H9 (cell line): Measurements from ENCODE around the gene AP5M1. TPM values are rescaled to one million over a fixed set of nuclear protein-coding genes. Genes with fewer than 3 reads are reported as not detected.

Experiments used
- DNase-seq: peaks from one replicate; pipeline ENCODE4 v3.0.0-alpha.2; 2017
- H2AFZ ChIP-seq: one replicate; pipeline ENCODE4 v1.6.1; 2013; ENCODE audit warnings: mild to moderate bottlenecking, low read length, control low read depth, moderate library complexity
- H2AK5ac ChIP-seq: 2 replicates; pipeline ENCODE4 v1.6.1; 2013; ENCODE audit warnings: low read length, control low read depth, mixed read lengths; ENCODE audit not compliant: insufficient read length
- H2BK120ac ChIP-seq: one replicate; pipeline ENCODE4 v1.6.1; 2013; ENCODE audit warnings: low read depth, mild to moderate bottlenecking, low read length, control low read depth, inconsistent platforms; ENCODE audit not compliant: poor library complexity, severe bottlenecking
- H2BK12ac ChIP-seq: 2 replicates; pipeline ENCODE4 v1.6.1; 2013; ENCODE audit warnings: low read length, control low read depth, mixed read lengths, low read depth; ENCODE audit not compliant: insufficient read length
- H2BK15ac ChIP-seq: 2 replicates; pipeline ENCODE4 v1.6.1; 2013; ENCODE audit warnings: low read depth, low read length, control low read depth
- H2BK20ac ChIP-seq: one replicate; pipeline ENCODE4 v1.6.1; 2013; ENCODE audit warnings: low read depth, mild to moderate bottlenecking, low read length, control low read depth, inconsistent platforms; ENCODE audit not compliant: poor library complexity, severe bottlenecking
- H2BK5ac ChIP-seq: 2 replicates; pipeline ENCODE4 v1.6.1; 2013; ENCODE audit warnings: low read length, control low read depth, mixed read lengths; ENCODE audit not compliant: insufficient read length
- H3K14ac ChIP-seq: 2 replicates; pipeline ENCODE4 v1.6.1; 2013; ENCODE audit warnings: low read length, control low read depth; ENCODE audit not compliant: insufficient read depth
- H3K18ac ChIP-seq: 2 replicates; pipeline ENCODE4 v1.6.1; 2013; ENCODE audit warnings: low read depth, mild to moderate bottlenecking, mixed read lengths, low read length, control low read depth; ENCODE audit not compliant: insufficient read length
- H3K23ac ChIP-seq: 2 replicates; pipeline ENCODE4 v1.6.1; 2013; ENCODE audit warnings: low read length, control low read depth, mixed read lengths, low read depth; ENCODE audit not compliant: insufficient read length
- H3K23me2 ChIP-seq: 2 replicates; pipeline ENCODE4 v1.6.1; 2013; ENCODE audit warnings: low read depth, mild to moderate bottlenecking, mixed read lengths, low read length, control low read depth; ENCODE audit not compliant: insufficient read length, poor library complexity, severe bottlenecking
- H3K27ac ChIP-seq: 2 replicates; pipeline ENCODE4 v1.5.1; 2013; ENCODE audit warnings: low read length, control low read depth, mixed read lengths, low read depth; ENCODE audit not compliant: insufficient read length
- H3K27me3 ChIP-seq: 2 replicates; pipeline ENCODE4 v1.6.1; 2013; ENCODE audit warnings: low read length, control low read depth, inconsistent platforms; ENCODE audit not compliant: insufficient read depth
- H3K4ac ChIP-seq: 2 replicates; pipeline ENCODE4 v1.6.1; 2013; ENCODE audit warnings: low read depth, mild to moderate bottlenecking, control low read depth, inconsistent platforms, low read length, moderate library complexity
- H3K4me1 ChIP-seq: 2 replicates; pipeline ENCODE4 v1.6.1; 2013; ENCODE audit warnings: low read length, control low read depth, inconsistent platforms; ENCODE audit not compliant: insufficient read depth
- H3K4me2 ChIP-seq: 2 replicates; pipeline ENCODE4 v1.6.1; 2013; ENCODE audit warnings: low read length, control low read depth, mixed read lengths; ENCODE audit not compliant: insufficient read length, insufficient read depth
- H3K56ac ChIP-seq: 2 replicates; pipeline ENCODE4 v1.6.1; 2013; ENCODE audit warnings: low read depth, mild to moderate bottlenecking, mixed read lengths, low read length, control low read depth; ENCODE audit not compliant: insufficient read length
- H3K79me1 ChIP-seq: 2 replicates; pipeline ENCODE4 v1.6.1; 2013; ENCODE audit warnings: low read depth, mild to moderate bottlenecking, moderate library complexity, low read length, control low read depth, inconsistent platforms; ENCODE audit not compliant: insufficient read depth, poor library complexity, severe bottlenecking
- H3K79me2 ChIP-seq: 2 replicates; pipeline ENCODE4 v1.6.1; 2013; ENCODE audit warnings: low read length, control low read depth, inconsistent platforms; ENCODE audit not compliant: insufficient read depth
- H3K9ac ChIP-seq: 2 replicates; pipeline ENCODE4 v1.6.1; 2013; ENCODE audit warnings: low read length, control low read depth, mixed read lengths; ENCODE audit not compliant: insufficient read length; ENCODE audit errors: extremely low read depth
- H3K9me3 ChIP-seq: one replicate; pipeline ENCODE4 v1.6.1; 2013; ENCODE audit warnings: low read depth, low read length, inconsistent platforms; ENCODE audit not compliant: control insufficient read depth
- H3T11ph ChIP-seq: one replicate; pipeline ENCODE4 v1.6.1; 2013; ENCODE audit warnings: mild to moderate bottlenecking, low read length, control low read depth, inconsistent platforms
- H4K20me1 ChIP-seq: one replicate; pipeline ENCODE4 v1.6.1; 2013; ENCODE audit not compliant: control insufficient read depth, insufficient read length, insufficient read depth
- H4K5ac ChIP-seq: 2 replicates; pipeline ENCODE4 v1.6.1; 2013; ENCODE audit warnings: low read depth, mild to moderate bottlenecking, mixed read lengths, low read length, control low read depth; ENCODE audit not compliant: insufficient read length
- H4K8ac ChIP-seq: replicated peaks from 2 replicates; pipeline ENCODE4 v1.6.1; 2013; ENCODE audit warnings: low read length, control low read depth, mixed read lengths, low read depth; ENCODE audit not compliant: insufficient read length
- H4K91ac ChIP-seq: 2 replicates; pipeline ENCODE4 v1.6.1; 2013; ENCODE audit warnings: low read depth, mild to moderate bottlenecking, moderate library complexity, mixed read lengths, low read length, control low read depth; ENCODE audit not compliant: insufficient read length
- H3K27ac Mint-ChIP-seq, 3 experiments: 2 replicates in 2 of 3; 3 replicates in 1 of 3; pipeline ENCODE4 v1.8.0; 2020 to 2021; ENCODE audit warnings: mixed read lengths in 3 of 3, mild to moderate bottlenecking in 1 of 3, moderate library complexity in 1 of 3
- H3K27me3 Mint-ChIP-seq: 2 replicates; pipeline ENCODE4 v1.8.0; 2021; ENCODE audit warnings: low read depth, mild to moderate bottlenecking, moderate library complexity, mixed read lengths
- H3K36me3 Mint-ChIP-seq, 3 experiments: 2 replicates in 2 of 3; 3 replicates in 1 of 3; pipeline ENCODE4 v1.8.0; 2020 to 2021; ENCODE audit warnings: low read depth in 3 of 3, mixed read lengths in 3 of 3; ENCODE audit not compliant: insufficient read depth in 1 of 3
- H3K4me1 Mint-ChIP-seq, 2 experiments: 2 replicates each; pipeline ENCODE4 v1.8.0; 2020; ENCODE audit warnings: mixed read lengths in 2 of 2
- H3K4me3 Mint-ChIP-seq, 2 experiments: 2 replicates in 1 of 2; 3 replicates in 1 of 2; pipeline ENCODE4 v1.8.0; 2020 to 2021; ENCODE audit warnings: mild to moderate bottlenecking in 2 of 2, mixed read lengths in 2 of 2, moderate library complexity in 1 of 2
- H3K9me3 Mint-ChIP-seq, 2 experiments: 2 replicates in 1 of 2; 3 replicates in 1 of 2; pipeline ENCODE4 v1.8.0; 2020; ENCODE audit warnings: mild to moderate bottlenecking in 2 of 2, mixed read lengths in 2 of 2, moderate library complexity in 1 of 2
- WGBS: extraction: QIAGEN DNeasy Blood & Tissue Kit; methylation state at CpG from one replicate; pipeline ENCODE4 v1.1.7; 2013; ENCODE audit warnings: missing lambda C conversion rate, low lambda C conversion rate, mixed read lengths; ENCODE audit not compliant: insufficient read length; ENCODE audit errors: extremely low coverage; 5-methylcytosine and 5-hydroxymethylcytosine counted together
- total RNA-seq: library from RNA; stranded (reverse); gene quantifications from 2 replicates; pipeline ENCODE4 v1.2.1, GENCODE V29; 2021
- TF ChIP-seq, protein P1 (sequence below): fragments of 200-600 bp; sonication (generic); conservative IDR thresholded peaks from 3 replicates; pipeline ENCODE4 v1.8.0; 2021; ENCODE audit warnings: antibody characterized with exemption, mild to moderate bottlenecking

AP5M1 gene
- total RNA-seq, 1 experiment from 2014 or later, result 42.6 TPM

DNA sequence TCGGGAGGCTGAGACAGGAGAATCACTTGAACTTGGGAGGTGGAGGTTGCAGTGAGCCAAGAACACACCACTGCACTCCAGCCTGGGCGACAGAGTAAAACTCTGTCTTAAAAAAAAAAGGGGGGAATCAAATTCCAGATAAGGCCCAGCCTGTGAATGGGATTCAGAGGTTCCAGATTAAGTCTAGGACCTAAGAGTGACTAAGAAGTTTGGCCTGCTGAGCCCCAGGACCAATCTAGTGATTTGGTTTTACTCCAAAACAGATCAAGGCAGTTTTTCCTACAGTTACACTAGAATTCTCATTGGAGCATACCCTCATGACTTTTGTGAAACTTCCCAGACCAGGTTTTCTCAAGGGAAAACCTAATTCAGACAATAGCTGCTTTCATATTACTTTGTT, 22.8 kb upstream of the AP5M1 start:
- Histone ChIP-seq H4K91ac (no peak overlapping the region), H3K79me1 (no peaks in the 10 kb centered on the region), H3K23me2 (no peaks in the 10 kb centered on the region), H3K56ac (no peak overlapping the region), H2AK5ac (no peak overlapping the region), H4K20me1 (no peaks in the 10 kb centered on the region), H2BK20ac (no peak overlapping the region), H3K9me3 (no peaks in the 10 kb centered on the region), H3K4me2 (no peak overlapping the region), H2AFZ (no peak overlapping the region), H4K8ac (no peak overlapping the region), H2BK120ac (no peak overlapping the region), H3K23ac (no peak overlapping the region), H3K4me1 (no peaks in the 10 kb centered on the region), H4K5ac (no peak overlapping the region), H3K18ac (no peak overlapping the region), H3K27me3 (no peaks in the 10 kb centered on the region), H2BK15ac (no peak overlapping the region), H3K9ac (no peak overlapping the region), H3K27ac (no peak overlapping the region), H3K79me2 (peaks cover 4% of the 10 kb centered on the region; the same call in 1 of the 2 replicates), H3T11ph (no peak overlapping the region), H3K14ac (no peak overlapping the region), H2BK5ac (no peak overlapping the region), H3K4ac (no peak overlapping the region), H2BK12ac (no peak overlapping the region)
- Mint-ChIP-seq H3K9me3 (no peaks in the 10 kb centered on the region), H3K4me3 (no peak overlapping the region), H3K27ac (no peak overlapping the region; a peak in 1 of 7 replicates), H3K4me1 (no peaks in the 10 kb centered on the region), H3K27me3 (no peaks in the 10 kb centered on the region), H3K36me3 (peaks cover 2 to 32% (median 7%) of the 10 kb centered on the region in 3 experiments; a peak in 6 of 7 replicates)
- TF ChIP-seq, protein P1, sequence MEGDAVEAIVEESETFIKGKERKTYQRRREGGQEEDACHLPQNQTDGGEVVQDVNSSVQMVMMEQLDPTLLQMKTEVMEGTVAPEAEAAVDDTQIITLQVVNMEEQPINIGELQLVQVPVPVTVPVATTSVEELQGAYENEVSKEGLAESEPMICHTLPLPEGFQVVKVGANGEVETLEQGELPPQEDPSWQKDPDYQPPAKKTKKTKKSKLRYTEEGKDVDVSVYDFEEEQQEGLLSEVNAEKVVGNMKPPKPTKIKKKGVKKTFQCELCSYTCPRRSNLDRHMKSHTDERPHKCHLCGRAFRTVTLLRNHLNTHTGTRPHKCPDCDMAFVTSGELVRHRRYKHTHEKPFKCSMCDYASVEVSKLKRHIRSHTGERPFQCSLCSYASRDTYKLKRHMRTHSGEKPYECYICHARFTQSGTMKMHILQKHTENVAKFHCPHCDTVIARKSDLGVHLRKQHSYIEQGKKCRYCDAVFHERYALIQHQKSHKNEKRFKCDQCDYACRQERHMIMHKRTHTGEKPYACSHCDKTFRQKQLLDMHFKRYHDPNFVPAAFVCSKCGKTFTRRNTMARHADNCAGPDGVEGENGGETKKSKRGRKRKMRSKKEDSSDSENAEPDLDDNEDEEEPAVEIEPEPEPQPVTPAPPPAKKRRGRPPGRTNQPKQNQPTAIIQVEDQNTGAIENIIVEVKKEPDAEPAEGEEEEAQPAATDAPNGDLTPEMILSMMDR, result no peak
- WGBS, result no CpG with 5 or more reads among the region's 2 CpGs
- DNase-seq, result no peak
